Esophagus squamous epithelium (tissue), 5 donors: Measurements from ENCODE around the gene LAMA3. TPM values are rescaled to one million over a fixed set of nuclear protein-coding genes. Genes with fewer than 3 reads are reported as not detected.
A peak's percentile ranks its signal among the peaks of the same experiment; 100 is the strongest.

Experiments used
- DNase-seq: peaks from one replicate; lab custom pipeline; 2025; lab: John Stamatoyannopoulos, UW
- H3K27ac ChIP-seq, 4 donors: fragments of 200-600 bp; sonication (generic); one replicate each; pipeline ENCODE4 v1.5.1; 2016 to 2019; ENCODE audit warnings: mild to moderate bottlenecking in 1 of 4
- H3K27me3 ChIP-seq, 4 donors: fragments of 200-600 bp; sonication (generic); 1 replicate in 3 of 4; 2 replicates in 1 of 4; pipeline versions ENCODE4 v1.5.1 to v1.6.0; 2017 to 2021; ENCODE audit warnings: antibody characterized with exemption in 1 of 4
- H3K36me3 ChIP-seq, 3 donors: fragments of 200-600 bp; sonication (generic); one replicate each; pipeline ENCODE4 v1.5.1; 2016 to 2019
- H3K4me1 ChIP-seq, 3 donors: fragments of 200-600 bp; sonication (generic); one replicate each; pipeline ENCODE4 v1.5.1; 2017 to 2019
- H3K4me3 ChIP-seq, 4 donors: fragments of 200-600 bp; sonication (generic); 1 replicate in 3 of 4; 2 replicates in 1 of 4; pipeline ENCODE4 v1.5.1; 2016 to 2019; ENCODE audit warnings: mild to moderate bottlenecking in 2 of 4, moderate library complexity in 1 of 4
- H3K9me3 ChIP-seq, 3 donors: fragments of 200-600 bp; sonication (generic); one replicate each; pipeline ENCODE4 v1.5.1; 2016 to 2019
- CTCF ChIP-seq, 6 experiments: fragments of 450-650 bp in 4 of 6; fragments of 200-600 bp in 2 of 6; sonication (generic) in 2 of 6; IDR thresholded peaks; one replicate each; pipeline ENCODE4 v1.5.1; 2016 to 2019; ENCODE audit warnings: antibody characterized with exemption in 6 of 6, mild to moderate bottlenecking in 4 of 6, moderate library complexity in 4 of 6
- POLR2A ChIP-seq, 4 donors: fragments of 450-650 bp; IDR thresholded peaks; one replicate each; pipeline ENCODE4 v1.6.1; 2017; ENCODE audit warnings: antibody characterized with exemption in 4 of 4, mild to moderate bottlenecking in 4 of 4, moderate library complexity in 3 of 4
- WGBS, 2 donors: methylation state at CpG; one replicate each; pipeline ENCODE4 v1.1.5; 2018; 5-methylcytosine and 5-hydroxymethylcytosine counted together
- intact Hi-C: fragments of 100-400 bp; cut with DNase I; formaldehyde crosslinking; loops from one replicate; pipeline ENCODE4 v1.15.0; 2022
- total RNA-seq, 4 donors: library from RNA; depleted of rRNA; stranded (reverse); fragments of >200 nt; gene quantifications; one replicate each; pipeline ENCODE4 v1.1.0, GENCODE V29; 2016
- donor health status: DM: yes; HTN: yes; CAD: no.

The LAMA3 gene
- total RNA-seq, 4 donors from 2014 or later: 28.7 to 81.3 (median 44.8) TPM

DNA sequence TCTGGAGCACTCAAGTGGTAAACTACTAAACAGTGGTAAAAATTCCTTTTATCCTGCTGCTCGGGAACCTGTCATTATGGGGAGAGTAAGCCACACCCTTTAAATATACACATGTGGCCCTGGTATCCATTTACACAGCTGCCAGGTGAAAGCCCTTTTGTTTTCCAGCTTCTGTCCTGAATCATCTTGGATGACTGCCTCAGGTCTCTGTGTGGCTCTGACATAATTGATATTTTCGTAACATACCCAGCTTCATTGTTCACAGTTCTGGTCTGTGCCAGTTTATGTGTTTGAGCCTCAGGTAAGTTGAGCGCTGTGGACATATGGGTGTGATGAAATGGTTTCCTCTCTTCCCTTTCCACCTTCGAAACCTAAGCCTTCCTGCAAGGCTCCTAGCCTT is 309.6 kb downstream of the LAMA3 start:
- intact Hi-C loops: no loop called here
- peak overlapping the region; percentile 58 to 66 (median 60) for H3K27ac ChIP-seq
- H3K4me1 ChIP-seq: peaks cover 10 to 38% (median 14%) of the 10 kb centered on the region in 3 donors
- no peak for DNase-seq
- WGBS, 2 donors: 23 to 24% methylated on average over 4 of the region's 4 CpGs
- H3K27me3 ChIP-seq: no peaks in the 10 kb centered on the region
- H3K4me3 ChIP-seq: no peak overlapping the region
- H3K9me3 ChIP-seq: no peaks in the 10 kb centered on the region
- no peak for TF ChIP-seq POLR2A (IDR thresholded peaks at IDR 0.05)
- TF ChIP-seq CTCF (IDR thresholded peaks at IDR 0.05): no peak
- no peaks in the 10 kb centered on the region for H3K36me3 ChIP-seq

DNA sequence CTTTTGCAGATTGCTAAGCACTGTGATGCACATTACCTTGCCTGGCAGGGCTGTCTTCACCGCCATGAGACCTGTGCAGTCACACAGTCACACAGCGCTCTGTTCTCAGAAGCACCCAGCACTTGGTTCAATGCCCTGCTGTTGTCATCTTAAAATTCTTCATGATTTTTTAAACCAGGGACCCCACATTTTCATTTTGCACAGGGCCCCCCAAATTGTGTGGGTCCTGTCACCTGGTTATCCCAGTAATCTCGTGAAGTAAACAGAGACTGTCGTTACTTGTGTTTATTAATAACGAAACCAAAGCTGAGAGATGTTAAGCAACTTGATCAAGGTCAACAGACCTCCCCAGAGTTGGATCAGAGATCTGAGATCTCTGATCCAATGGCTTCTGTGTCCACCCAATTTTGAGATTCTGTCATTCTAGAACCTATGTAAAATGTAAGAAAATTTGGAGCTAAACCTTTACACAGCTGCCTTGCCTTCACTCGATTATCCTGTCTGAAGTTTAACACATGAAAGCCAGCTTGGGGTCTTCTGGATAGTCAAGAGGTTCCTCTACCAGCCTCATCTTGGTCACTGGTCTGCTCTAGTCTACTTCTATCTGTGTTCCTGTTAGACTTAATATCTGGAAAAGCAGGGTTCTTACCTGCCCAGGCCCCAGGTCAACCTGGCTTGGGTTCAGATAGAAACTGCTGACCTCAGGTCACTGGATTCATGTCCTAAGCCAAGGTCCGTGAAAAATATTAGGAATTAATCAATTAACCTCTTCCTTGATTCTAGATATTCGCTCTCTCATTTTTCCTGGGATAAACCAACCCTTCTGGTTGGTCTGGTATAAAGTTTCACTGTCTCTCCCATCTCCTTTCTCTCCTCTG is 311.6 kb downstream of the LAMA3 start:
- H3K27me3 ChIP-seq: no peaks in the 10 kb centered on the region
- H3K9me3 ChIP-seq: no peaks in the 10 kb centered on the region
- no peak overlapping the region for H3K4me3 ChIP-seq
- H3K36me3 ChIP-seq: no peaks in the 10 kb centered on the region
- intact Hi-C loops: loop anchor here (10.0 kb wide), 1 partner anchor 64 kb away; no protein-coding TSS in a partner anchor
- peak overlapping the region in 3 of 4 donors; percentile 6 to 50 (median 47) for H3K27ac ChIP-seq
- 80 to 81% methylated on average over 8 of the region's 8 CpGs for WGBS, 2 donors
- H3K4me1 ChIP-seq: peaks cover 6 to 32% (median 14%) of the 10 kb centered on the region in 3 donors
- DNase-seq: no peak
- no peak for TF ChIP-seq POLR2A (IDR thresholded peaks at IDR 0.05)
- no peak for TF ChIP-seq CTCF (IDR thresholded peaks at IDR 0.05)

- WGBS, 2 donors: 70 to 78% methylated on average over 3 of the region's 3 CpGs
Measured at GRCh38 chr18:24002479-24002878, 313.2 kb downstream of the LAMA3 start.

DNA sequence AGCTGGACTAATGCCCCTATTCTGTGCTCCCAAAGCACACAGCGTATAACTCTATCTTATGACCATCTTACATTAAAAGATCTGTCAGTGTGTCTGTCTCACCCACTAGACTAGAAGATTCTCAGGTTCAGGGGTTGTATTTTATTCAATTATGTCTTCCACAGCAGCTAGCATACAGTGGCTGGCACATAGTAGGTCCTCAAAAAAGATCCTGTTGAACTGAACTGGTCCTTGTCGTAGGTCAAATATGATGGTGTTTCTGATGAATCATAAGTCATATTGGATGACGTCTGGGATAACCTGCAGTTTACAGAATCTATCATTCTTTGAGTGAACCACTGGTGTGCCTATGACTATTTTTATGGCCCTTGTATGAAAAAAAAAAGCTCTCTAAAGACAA is 314.0 kb downstream of the LAMA3 start:
- TF ChIP-seq POLR2A (IDR thresholded peaks at IDR 0.05) (no peak), CTCF (IDR thresholded peaks at IDR 0.05) (no peak)
- Histone ChIP-seq H3K4me3 (no peak overlapping the region), H3K36me3 (no peaks in the 10 kb centered on the region), H3K27ac (no peak overlapping the region), H3K9me3 (no peaks in the 10 kb centered on the region), H3K27me3 (no peaks in the 10 kb centered on the region), H3K4me1 (peaks cover 5 to 20% (median 7%) of the 10 kb centered on the region in 3 donors)
- intact Hi-C loops: loop anchor here (10.0 kb wide), 1 partner anchor 62 kb away; no protein-coding TSS in a partner anchor
- no peak for DNase-seq
- WGBS, 2 donors: 83 to 85% methylated on average over 3 of the region's 3 CpGs

More at GRCh38 chr18:24002479-24002878, 313.2 kb downstream of the LAMA3 start:
- no peak for DNase-seq
- H3K27me3 ChIP-seq: no peaks in the 10 kb centered on the region
- no peaks in the 10 kb centered on the region for H3K36me3 ChIP-seq
- no peak overlapping the region for H3K4me3 ChIP-seq
- intact Hi-C loops: loop anchor here (10.0 kb wide), 1 partner anchor 62 kb away; no protein-coding TSS in a partner anchor
- no peak overlapping the region for H3K27ac ChIP-seq
- H3K4me1 ChIP-seq: peaks cover 6 to 28% (median 14%) of the 10 kb centered on the region in 3 donors
- TF ChIP-seq POLR2A (IDR thresholded peaks at IDR 0.05): no peak
- TF ChIP-seq CTCF (IDR thresholded peaks at IDR 0.05): no peak
- no peaks in the 10 kb centered on the region for H3K9me3 ChIP-seq
